NCI-H748 (cell line): Measurements from ENCODE around the gene PDE10A.
"Not testable (repeated sequence)": the region's sequence is repeated elsewhere in the genome, so short reads cannot be mapped to it uniquely, and the experiment has no call there.

Experiments used
- DNase-seq: peaks from one replicate; lab custom pipeline; 2025; ENCODE audit not compliant: unreplicated experiment; lab: John Stamatoyannopoulos, UW

Gene PDE10A

GRCh38 chr6:165486183-165487137, 176.6 kb downstream of the PDE10A start:
- no peak for DNase-seq

DNA sequence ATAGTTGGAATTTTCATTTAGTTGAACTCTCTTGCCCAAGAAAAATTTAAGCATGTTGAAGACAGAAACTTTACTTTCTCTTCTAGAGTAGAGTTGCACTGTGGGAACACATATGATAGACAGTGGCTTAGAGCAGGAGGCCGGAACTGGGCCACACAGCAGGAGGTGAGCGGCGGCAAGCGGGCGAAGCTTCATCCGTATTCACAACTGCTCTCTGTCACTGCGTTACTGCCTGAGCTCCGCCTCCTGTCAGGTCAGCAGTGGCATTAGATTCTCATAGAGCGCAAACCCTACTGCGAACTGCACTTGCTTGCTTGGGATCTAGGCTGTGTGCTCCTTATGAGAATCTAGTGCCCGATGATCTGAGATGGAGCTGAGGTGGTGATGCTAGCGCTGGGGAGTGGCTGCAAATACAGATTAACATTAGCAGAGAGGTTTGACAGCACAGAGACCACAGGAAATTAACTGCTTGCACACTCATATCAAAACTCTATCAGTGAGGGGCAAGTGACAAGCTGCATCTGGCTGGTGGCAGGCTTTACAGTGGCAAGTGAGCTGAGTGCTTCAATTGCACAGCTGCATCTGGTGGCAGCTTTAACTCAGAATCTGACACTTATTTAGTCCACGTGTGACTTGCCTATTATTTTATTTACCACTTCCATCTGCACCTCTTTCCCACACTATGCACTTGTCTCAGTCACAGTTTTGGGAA, 178.7 kb downstream of the PDE10A start:
- DNase-seq = no peak

- DNase-seq = no peak
Observed at GRCh38 chr6:165481921-165482320, 181.1 kb downstream of the PDE10A start.

- no peak for DNase-seq
Observed at GRCh38 chr6:165480916-165481315, 182.1 kb downstream of the PDE10A start.

- no peak for DNase-seq
Observed at GRCh38 chr6:165478581-165478980, 184.5 kb downstream of the PDE10A start.

- DNase-seq = no peak
Observed at GRCh38 chr6:165469483-165469882, 193.6 kb downstream of the PDE10A start.

DNA sequence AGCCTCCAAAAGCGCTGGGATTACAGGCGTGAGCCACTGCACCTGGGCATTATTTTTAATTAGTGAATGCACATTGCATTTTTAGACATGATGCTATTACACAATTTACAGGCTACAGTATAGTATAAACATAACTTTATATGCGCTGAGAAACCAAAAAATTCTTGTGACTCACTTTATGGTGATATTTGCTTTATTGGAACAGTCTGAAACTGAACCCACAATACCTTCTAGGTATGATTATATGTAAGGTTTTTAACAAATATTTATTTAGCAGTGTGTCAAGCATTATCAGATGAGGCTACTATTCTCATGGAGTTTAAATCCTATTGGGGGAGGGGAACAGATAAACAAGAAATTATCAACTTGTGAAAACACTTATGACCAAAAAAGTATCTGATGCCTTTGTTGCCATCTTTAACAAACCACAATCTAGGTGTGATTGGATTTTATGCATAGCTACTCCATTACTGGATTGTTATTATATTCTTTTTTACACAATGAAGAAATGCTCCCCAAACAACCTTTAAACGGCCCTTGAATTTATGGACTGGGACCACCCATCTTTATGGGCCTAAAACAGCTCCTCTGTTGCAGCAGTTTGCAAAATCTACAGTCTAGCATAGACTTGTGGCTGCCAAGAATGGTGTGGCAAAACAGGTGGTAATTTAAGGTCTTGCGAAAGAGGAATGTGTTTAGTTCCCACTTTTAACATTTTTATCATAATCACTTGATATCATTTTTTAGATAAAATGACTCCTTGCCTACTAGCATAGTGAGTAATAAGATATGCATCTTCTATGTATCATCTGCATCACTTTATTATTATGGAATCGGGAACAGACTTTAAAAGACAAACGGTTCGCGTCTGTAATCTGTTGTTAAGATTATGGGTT, 194.5 kb downstream of the PDE10A start:
- no peak for DNase-seq

DNA sequence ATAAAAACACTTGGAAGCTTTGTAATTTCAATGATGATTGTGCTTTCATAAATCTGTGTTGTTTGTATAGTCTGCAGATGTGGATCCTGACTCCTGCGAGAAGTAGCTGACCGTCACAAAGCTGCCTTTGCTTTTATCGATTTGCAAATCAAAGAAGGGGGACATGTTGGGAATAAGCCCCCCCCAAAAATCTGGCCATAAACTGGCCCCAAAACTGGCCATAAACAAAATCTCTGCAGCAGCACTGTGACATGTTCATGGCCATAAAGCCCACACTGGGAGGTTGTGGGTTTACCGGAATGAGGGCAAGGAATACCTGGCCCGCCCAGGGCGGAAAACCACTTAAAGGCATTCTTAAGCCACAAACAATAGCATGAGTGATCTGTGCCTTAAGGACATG, 199.5 kb downstream of the PDE10A start:
- DNase-seq = not testable (repeated sequence)

DNA sequence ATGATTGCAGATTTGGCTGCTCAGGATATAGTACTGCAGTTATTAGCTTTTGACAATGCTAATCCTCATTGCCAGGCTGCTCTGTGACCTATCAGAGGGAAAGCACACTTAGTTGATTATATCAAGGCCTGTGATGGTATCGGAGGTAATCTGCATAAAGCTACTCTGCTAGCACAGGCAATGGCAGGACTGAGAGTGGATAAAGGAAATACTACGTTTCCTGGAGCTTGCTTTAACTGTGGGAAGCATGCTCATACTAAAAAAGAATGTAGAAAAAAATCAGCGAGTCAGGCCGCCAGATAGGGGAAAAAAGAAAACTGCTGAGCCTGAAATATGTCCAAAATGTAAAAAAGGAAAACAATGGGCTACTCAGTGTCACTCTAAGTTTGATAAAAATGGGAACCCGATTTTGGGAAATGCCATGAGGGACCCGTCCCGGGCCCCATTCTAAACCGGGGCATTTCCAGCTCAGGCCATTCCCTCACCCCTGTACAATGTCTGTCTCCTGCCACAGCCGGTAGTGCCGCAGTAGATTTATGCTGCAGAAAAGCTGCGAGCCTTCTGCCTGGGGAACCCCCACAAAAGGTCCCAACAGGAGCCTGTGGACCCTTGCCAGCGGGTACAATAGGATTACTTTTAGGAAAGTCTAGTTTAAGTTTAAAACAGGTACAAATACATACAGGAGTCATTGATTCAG, 203.3 kb downstream of the PDE10A start:
- not testable (repeated sequence) for DNase-seq

DNA sequence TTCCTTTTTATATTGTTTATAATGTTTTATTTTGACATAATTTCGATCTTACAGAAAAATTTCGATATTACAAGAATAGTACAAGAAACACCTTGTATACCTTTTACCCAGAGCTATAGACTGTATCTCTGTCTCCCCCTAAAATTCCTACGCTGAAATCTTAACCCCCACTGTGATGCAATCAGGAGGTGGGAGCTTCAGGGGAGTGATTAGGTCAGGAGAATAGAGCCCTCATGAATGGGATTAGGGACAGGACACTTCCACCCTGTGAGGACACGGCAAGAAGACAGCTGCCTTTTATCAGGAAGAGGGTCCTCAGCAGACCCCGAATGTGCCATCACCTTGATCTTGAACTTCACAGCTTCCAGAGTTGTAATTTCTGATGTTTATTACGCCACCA, 204.9 kb downstream of the PDE10A start:
- no peak for DNase-seq

DNA sequence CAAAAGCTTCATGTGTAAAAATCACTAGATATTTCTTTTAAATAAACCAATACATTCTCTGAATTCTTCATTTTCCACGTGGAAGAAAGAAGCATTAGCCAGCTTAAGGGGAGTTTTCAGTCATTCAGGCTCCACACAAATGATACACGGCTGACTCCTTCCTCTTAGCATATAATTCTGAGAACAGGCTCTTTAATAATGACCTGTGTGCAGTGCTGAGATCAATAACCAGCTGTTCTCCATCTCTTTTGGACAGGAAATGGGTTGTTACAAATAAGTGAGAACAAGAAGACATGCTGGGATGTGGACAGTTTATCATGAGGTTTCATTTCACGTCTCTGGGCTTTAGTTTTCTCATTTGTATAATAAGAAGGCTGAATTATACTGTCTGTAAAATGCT, 206.8 kb downstream of the PDE10A start:
- peak; percentile 8 for DNase-seq

DNA sequence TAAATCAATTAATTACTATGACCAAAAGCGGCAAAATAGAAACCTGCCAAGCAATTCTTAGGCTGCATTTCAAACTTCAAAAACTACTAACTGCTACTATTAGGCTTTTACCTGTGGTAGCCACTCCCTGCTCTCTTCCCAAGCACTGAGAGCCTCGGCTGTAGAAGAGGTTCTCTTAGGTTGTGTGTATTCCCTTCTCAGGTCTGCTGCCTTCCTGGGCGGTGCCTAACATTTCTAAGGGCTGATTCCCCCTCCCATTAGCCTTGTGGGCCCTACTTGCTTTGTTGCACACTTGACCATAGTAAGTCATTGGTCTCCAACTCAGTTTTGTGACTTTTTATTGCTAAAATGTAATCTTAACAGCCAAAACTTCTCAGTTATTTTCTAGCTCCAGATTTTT, 207.6 kb downstream of the PDE10A start:
- no peak for DNase-seq

- DNase-seq = no peak
Observed at GRCh38 chr6:165453395-165453794, 209.6 kb downstream of the PDE10A start.

- no peak for DNase-seq
Observed at GRCh38 chr6:165451838-165452237, 211.2 kb downstream of the PDE10A start.

- DNase-seq = no peak
Observed at GRCh38 chr6:165448210-165448609, 214.8 kb downstream of the PDE10A start.

- no peak for DNase-seq
Observed at GRCh38 chr6:165447141-165447540, 215.9 kb downstream of the PDE10A start.

DNA sequence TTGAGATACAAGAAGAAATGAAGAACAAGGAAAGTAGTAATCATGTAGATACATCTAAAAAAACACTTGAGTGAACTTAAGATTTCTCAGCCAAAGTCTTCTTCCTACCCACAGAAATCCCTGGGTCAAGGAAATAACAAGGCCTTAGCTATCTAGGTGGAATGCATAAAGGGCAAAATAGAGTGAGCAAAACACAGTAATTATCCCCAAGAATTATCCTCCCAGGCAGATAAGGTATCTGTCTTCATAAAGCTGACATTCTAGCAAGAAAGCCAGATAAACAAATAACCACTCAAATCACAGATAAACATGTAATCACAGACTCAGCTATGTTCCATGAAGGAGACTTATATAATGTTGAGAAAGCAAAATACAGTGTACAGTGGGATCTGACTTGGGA, 216.7 kb downstream of the PDE10A start:
- DNase-seq = no peak

GRCh38 chr6:165443462-165443861, 219.6 kb downstream of the PDE10A start:
- DNase-seq = no peak

- no peak for DNase-seq
Observed at GRCh38 chr6:165441181-165441580, 221.9 kb downstream of the PDE10A start.

GRCh38 chr6:165439928-165440554, 223.0 kb downstream of the PDE10A start:
- DNase-seq = peak; percentile 60
